ENCODE measurements around the gene USP40. TPM values are rescaled to one million over a fixed set of nuclear protein-coding genes. Genes with fewer than 3 reads are reported as not detected.

The USP40 gene
- total RNA-seq, 1 donor from 2014 or later, result 11.0 TPM

DNA sequence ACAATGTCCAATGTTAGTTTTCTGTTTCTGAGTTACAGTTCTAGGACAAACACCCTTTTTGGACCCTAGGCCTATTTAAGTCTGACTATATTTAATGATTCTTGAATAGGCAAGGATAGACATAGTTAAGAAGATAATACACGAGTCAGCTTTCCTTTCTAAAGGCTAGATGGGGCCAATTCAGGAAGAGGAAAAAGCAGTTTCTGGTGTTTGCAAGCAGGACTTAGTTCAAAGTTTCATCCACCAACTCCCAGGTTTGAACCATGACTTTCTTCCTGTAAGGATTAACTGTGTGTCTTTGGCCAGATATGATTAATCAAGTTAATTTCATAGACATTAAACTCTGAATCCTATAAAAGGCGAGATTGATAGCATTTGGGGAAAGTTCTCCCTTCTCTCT is 66.7 kb downstream of the USP40 start:
- intact Hi-C loops (cut with micrococcal nuclease), result no loop called here

- intact Hi-C loops (cut with micrococcal nuclease), result no loop called here
Observed at GRCh38 chr2:233498126-233498525, 68.5 kb downstream of the USP40 start.

GRCh38 chr2:233497692-233498091 is 68.9 kb downstream of the USP40 start:
- intact Hi-C loops (cut with micrococcal nuclease), result no loop called here

DNA sequence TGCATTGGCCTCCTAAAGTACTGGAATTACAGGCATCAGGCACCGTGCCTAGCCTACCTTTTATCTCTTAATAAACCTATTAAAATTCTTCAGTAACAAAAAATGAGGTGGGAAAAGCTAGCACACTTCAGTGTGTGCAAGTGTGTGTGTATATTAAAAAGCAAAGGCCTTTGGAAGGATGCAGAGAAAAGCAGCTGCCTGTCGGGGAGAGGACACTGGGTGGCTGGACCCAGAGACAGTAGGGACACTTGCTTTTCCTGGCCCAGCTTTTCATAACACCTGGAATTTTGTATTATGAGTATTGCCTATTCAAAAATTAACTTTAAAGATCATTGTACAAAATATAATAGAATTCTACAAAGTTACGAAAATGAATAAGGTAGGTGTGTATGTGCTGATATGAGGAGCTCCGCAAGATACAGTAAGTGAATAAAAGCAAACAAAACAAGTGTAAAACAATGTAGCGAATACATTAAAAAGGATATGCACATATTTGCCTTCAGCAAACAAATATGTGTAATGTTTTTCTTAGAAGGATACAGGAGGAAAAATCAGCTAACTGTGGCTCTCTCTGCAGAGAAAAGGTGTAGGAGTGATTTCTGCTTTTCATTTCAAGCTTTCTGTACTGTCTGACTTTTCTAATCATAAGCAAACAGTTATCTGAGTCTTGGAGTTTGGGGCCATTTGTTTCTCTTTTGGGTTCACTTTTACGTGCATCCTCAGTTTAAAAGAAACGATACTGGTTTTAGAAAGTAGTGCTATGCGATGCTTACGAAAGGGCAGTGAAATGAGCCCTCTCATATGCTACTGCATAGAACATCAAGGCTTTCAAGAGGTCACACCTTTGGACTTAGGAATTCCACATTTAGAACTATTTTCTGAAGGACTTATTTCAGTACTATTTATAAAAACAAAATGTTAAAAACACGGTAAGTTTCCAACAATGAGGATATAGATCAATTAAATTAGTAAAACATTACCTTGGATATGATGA is 70.8 kb downstream of the USP40 start:
- intact Hi-C loops (cut with micrococcal nuclease), result no loop called here

DNA sequence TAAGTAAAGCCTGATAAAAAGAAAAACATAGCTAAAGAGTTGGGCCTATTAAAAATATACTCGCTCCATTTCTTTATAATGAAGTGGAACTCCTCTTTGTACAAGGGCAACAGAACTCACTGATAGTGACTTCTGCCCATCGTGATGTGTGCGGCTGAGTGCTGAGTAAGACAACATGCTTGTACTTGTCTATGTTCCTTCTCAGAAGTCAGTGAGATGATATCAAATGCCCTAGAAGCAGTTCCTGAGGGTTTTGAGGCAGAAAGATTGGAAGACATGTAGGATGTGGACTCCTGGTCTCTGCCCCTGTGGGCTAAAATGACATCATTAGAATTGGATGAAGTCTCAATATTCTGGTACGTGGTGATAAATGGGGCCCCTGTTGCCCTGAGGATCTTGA is 73.8 kb downstream of the USP40 start:
- intact Hi-C loops (cut with micrococcal nuclease), result no loop called here

GRCh38 chr2:233492078-233492477 is 74.5 kb downstream of the USP40 start:
- intact Hi-C loops (cut with micrococcal nuclease), result no loop called here

GRCh38 chr2:233491326-233491725 is 75.3 kb downstream of the USP40 start:
- intact Hi-C loops (cut with micrococcal nuclease), result no loop called here

DNA sequence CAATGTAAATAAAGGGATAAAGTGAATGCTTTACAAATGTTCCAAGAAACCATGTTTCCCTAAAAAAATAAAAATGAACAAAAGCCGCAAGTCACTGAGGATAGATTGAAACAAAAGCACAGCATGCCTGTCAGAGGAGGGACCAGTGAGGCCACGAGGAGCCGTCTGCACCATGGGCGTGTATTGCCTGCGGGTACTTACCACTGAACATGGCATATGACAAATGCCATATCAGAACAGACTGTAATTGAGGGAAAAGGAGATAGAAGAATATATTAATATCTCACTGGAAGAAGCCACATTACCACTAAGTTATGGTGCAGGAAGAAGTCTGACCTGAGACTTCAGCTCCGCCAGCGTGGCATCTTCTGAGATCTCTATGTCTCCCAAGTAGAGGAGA is 75.8 kb downstream of the USP40 start:
- intact Hi-C loops (cut with micrococcal nuclease), result no loop called here

GRCh38 chr2:233489666-233490065 is 76.9 kb downstream of the USP40 start:
- intact Hi-C loops (cut with micrococcal nuclease), result no loop called here

GRCh38 chr2:233489143-233489542 is 77.4 kb downstream of the USP40 start:
- intact Hi-C loops (cut with micrococcal nuclease), result no loop called here

GRCh38 chr2:233487748-233488345 is 78.7 kb downstream of the USP40 start:
- intact Hi-C loops (cut with micrococcal nuclease), result no loop called here

DNA sequence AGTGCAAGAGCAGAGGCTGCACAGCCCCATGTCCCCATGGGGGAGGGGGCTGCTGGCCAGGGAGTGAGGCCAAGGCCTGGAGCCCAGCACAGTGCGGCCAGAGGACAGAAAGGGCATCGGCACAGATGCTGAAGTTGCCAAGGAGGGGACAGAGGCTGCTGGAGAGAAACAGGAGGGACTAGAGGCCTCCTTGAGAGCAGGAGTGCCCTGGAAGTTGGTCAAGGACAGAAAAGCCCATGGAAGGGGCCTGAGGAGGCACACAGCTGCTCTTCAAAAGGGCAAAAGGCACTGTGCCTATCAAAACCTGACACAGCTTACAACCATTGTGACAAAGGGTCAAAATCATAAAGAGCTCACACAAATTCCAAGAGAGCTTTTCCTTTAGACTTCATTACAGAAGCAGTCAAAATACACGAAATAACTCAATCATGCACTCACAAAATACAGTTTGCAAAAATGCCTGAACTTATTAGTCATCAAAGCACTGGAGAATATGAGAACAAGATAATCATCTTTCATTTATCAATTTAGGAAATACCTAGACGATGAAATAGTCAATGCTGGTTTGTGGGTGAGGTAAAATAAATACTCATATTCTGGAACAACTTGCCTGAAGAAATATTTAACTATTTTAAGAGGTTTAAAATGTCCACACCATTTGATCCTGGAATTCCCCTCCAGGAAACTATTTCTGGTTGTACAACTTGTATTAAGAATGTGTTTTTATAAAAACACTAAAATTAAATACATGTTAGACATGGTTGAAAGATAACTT is 79.6 kb downstream of the USP40 start:
- intact Hi-C loops (cut with micrococcal nuclease), result no loop called here

DNA sequence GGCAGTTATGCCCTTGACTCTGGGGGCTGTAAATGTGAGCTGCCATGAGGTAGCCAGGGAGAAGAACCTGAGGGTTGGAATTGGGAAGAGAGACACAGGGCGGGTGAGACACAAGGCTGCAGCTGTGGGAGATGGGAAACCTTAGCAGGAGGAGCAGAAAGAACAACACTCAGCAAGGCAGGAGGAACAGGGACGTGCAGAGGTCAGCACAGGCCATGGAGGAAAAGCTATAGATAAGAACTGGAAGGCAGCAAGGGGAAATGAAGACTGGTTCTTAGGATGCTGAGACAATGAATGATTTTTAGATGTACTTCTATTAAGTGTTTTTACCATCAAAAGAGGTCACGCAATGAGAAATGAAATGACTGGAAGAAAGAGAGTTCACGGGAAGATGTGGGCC is 80.2 kb downstream of the USP40 start:
- intact Hi-C loops (cut with micrococcal nuclease), result no loop called here

DNA sequence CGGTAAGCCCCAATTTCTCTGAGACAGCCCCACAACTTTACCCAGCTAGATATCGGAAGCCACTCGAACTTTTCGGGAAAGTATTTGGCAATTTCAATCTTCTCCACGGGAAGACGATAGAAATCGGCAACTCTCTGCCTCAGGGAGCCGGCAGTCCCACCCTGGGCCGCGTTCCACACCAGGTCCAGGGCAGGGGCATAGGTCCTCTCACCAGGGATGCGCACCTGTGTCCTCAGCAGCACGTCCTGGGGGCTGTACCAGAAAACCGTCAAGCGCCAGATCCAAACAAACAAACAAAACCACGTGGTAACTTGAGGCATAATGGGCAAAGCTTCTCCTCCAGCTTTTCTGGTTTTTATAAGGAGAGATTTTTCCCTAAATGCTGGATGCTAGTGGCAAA is 80.9 kb downstream of the USP40 start:
- intact Hi-C loops (cut with micrococcal nuclease), result no loop called here

DNA sequence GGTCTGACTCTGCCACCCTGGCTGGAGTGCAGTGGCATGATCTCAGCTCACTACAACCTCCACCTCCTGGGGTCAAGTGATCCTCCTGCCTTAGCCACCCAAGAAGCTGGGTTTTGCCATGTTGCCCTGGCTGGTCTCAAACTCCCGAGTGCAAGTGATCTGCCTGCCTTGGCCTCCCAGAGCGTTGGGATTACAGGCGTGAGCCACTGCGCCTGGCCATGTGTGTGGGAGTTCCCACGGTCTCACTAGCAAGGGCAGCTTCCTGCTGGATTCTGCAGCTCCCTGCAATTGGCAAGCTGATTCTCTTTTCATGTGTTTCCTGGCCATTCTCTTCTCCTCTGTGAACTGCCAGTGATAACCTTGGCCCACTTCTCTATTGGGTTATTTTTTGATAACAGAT is 84.0 kb downstream of the USP40 start:
- intact Hi-C loops (cut with micrococcal nuclease), result no loop called here

- intact Hi-C loops (cut with micrococcal nuclease), result no loop called here
Observed at GRCh38 chr2:233481368-233482142, 85.0 kb downstream of the USP40 start.

DNA sequence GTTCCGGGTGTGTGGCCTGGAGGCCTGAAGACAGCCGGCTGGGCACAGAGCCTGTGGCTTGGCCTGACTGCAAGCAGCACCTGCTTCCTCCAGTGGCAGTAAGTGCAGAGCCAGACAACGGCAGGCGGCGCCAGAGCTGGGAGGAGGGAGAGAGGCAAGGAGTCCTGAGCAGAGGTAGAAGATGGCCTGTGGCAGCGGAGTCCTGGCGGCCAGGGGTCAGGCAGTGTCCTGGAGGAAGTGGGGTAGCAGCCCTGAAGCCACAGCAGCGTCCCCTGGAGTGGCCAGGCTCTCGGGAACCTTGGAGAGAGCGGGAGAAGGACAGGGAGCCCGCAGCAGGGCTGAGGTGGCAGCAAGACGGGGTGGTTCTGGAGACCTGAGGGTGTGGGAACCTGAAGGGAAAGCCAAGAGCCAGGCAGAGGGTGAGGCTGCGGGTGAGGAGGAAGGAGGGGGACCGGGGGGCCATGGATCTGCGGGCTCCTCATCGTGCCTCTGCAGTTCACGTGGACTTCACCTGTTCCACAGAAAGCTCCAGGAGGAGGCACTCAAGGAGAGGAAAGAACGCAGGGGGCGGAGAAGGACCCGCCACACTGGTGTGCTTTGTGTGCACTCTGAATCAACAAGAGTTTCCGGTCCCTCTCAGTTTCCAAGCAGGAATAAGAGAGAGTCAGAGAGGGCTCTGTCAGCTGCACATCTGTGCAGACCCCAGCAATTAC is 85.9 kb downstream of the USP40 start:
- intact Hi-C loops (cut with micrococcal nuclease), result no loop called here

GRCh38 chr2:233479616-233480489 is 86.7 kb downstream of the USP40 start:
- intact Hi-C loops (cut with micrococcal nuclease), result no loop called here

Measured in T-helper 2 cell treated with Interferon-gamma antibody and Interleukin-4, amounts not matched to agents 100 ng/mL and 5 ng/mL, for 36 hours (primary cell).